Measurements from ENCODE around the gene TNFSF15.

DNA sequence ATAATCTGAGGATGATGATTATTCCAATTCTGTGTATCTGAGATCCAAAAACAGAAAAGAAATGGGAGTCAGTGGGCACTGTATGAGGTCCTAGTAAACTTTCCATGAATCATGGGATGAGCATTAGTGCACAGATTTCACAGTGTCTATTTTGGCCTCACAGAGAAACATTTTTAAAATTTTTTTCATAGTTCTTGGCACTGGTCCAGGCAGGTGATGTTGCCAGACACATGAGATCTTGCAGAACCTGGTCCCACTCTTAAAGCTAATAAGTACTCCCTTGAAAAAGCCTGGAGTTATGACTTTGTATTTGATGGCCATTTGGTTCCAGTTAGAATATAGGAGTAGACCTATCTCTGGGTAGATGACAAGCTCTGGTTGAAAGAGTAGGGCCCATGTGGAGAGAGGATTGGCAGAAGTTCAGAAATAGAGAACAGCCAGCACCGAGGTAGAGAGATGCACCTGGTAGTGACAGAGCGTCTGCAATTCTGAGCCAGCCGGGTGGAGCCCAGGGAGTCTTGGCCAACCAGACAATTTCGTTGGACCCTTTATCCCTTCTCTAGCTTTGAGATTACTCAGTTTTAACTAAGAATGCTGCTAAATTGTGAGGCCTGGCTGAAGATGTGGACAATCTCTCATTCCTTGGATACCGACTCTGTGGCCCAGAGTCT is 6.3 kb upstream of the TNFSF15 start:
- TF ChIP-seq ZNF248 (tag by site-specific recombination; IDR thresholded peaks at IDR 0.05) (no peak), ZNF610 (tag by site-specific recombination; IDR thresholded peaks at IDR 0.05; ENCODE audit: borderline replicate concordance) (no peak), ZBTB21 (tag by site-specific recombination; IDR thresholded peaks at IDR 0.05) (no peak), ZNF623 (tag by site-specific recombination; IDR thresholded peaks at IDR 0.05) (no peak), ZNF514 (tag by site-specific recombination; IDR thresholded peaks at IDR 0.05) (no peak), YY1 (tag by site-specific recombination; IDR thresholded peaks at IDR 0.05) (no peak), MZF1 (tag by site-specific recombination; IDR thresholded peaks at IDR 0.05; ENCODE audit: borderline replicate concordance) (no peak), ZNF211 (tag by site-specific recombination; IDR thresholded peaks at IDR 0.05; ENCODE audit: low read depth) (no peak)
- TF ChIP-seq, protein P1, sequence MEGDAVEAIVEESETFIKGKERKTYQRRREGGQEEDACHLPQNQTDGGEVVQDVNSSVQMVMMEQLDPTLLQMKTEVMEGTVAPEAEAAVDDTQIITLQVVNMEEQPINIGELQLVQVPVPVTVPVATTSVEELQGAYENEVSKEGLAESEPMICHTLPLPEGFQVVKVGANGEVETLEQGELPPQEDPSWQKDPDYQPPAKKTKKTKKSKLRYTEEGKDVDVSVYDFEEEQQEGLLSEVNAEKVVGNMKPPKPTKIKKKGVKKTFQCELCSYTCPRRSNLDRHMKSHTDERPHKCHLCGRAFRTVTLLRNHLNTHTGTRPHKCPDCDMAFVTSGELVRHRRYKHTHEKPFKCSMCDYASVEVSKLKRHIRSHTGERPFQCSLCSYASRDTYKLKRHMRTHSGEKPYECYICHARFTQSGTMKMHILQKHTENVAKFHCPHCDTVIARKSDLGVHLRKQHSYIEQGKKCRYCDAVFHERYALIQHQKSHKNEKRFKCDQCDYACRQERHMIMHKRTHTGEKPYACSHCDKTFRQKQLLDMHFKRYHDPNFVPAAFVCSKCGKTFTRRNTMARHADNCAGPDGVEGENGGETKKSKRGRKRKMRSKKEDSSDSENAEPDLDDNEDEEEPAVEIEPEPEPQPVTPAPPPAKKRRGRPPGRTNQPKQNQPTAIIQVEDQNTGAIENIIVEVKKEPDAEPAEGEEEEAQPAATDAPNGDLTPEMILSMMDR (tag by site-specific recombination; IDR thresholded peaks at IDR 0.05), result no peak
- TF ChIP-seq, protein P2, sequence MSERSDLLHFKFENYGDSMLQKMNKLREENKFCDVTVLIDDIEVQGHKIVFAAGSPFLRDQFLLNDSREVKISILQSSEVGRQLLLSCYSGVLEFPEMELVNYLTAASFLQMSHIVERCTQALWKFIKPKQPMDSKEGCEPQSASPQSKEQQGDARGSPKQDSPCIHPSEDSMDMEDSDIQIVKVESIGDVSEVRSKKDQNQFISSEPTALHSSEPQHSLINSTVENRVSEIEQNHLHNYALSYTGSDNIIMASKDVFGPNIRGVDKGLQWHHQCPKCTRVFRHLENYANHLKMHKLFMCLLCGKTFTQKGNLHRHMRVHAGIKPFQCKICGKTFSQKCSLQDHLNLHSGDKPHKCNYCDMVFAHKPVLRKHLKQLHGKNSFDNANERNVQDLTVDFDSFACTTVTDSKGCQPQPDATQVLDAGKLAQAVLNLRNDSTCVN (tag by site-specific recombination; optimal IDR thresholded peaks at IDR 0.05), result no peak
